ENCODE results near the gene DDC. TPM values are rescaled to one million over a fixed set of nuclear protein-coding genes. Genes with fewer than 3 reads are reported as not detected.

DDC gene
- total RNA-seq, 4 donors from 2014 or later: 16.1 to 71.3 (median 42.5) TPM

DNA sequence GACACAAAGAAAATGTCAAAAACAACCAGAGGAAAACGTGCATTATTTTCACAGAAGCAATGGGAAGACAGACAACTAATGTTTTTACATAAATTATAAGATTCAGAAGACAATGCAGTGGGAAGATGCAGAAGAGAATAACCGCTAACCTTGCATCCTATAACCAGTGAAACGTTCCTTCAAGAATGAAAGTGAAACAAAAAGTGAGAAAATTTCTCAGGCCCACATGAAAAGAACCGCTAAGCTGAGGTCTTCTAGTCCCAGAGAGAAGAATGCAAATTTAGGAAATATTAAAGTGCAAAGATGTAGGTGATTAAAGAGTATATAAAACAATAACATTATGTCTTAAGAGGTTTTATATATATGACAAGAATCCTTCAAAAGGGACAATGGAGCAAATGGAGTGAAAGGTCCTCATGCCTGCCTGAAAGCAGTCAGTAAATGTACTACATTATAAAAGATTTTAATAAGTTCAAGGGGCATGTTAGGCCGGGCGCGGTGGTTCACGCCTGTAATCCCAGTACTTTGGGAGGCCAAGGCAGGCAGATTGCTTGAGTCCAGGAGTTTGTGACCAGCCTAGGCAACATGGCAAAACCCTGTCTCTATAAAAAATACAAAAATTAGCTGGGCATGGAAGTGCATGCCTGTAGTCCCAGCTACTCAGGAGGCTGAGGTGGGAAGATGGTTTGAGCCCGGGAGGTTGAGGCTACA is 43.1 kb upstream of the DDC start:
- Histone ChIP-seq H3K4me1 (no peaks in the 10 kb centered on the region), H3K9me3 (no peaks in the 10 kb centered on the region), H3K27me3 (no peaks in the 10 kb centered on the region), H3K36me3 (peaks cover 0 to 6% (median 0%) of the 10 kb centered on the region in 4 donors), H3K27ac (no peak overlapping the region), H3K4me3 (no peak overlapping the region)
- TF ChIP-seq POLR2AphosphoS5 (IDR thresholded peaks at IDR 0.05): no peak
- TF ChIP-seq, protein P1, sequence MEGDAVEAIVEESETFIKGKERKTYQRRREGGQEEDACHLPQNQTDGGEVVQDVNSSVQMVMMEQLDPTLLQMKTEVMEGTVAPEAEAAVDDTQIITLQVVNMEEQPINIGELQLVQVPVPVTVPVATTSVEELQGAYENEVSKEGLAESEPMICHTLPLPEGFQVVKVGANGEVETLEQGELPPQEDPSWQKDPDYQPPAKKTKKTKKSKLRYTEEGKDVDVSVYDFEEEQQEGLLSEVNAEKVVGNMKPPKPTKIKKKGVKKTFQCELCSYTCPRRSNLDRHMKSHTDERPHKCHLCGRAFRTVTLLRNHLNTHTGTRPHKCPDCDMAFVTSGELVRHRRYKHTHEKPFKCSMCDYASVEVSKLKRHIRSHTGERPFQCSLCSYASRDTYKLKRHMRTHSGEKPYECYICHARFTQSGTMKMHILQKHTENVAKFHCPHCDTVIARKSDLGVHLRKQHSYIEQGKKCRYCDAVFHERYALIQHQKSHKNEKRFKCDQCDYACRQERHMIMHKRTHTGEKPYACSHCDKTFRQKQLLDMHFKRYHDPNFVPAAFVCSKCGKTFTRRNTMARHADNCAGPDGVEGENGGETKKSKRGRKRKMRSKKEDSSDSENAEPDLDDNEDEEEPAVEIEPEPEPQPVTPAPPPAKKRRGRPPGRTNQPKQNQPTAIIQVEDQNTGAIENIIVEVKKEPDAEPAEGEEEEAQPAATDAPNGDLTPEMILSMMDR (IDR thresholded peaks at IDR 0.05): no peak
- no peak for TF ChIP-seq EP300 (IDR thresholded peaks at IDR 0.05; ENCODE audit: low read depth)
- no peak for TF ChIP-seq POLR2A (IDR thresholded peaks at IDR 0.05)
- intact Hi-C loops (cut with DNase I; ENCODE audit: low total_unique reads) (no loop called here), in situ Hi-C loops (cut with MboI; ENCODE audit: low pct_ligation_motif_present in 1 of 4, low pct_unique_long_range_greater_than_20kb in 1 of 4, low sequenced_read_pairs in 3 of 4) (loop anchor here in 1 of 4 donors (25.0 kb wide), 1 partner anchor 146 kb away; the partner anchor contains the start of gene FIGNL1)
- DNase-seq: no peak
- WGBS, 2 donors (ENCODE audit: low coverage in 1 of 2): 69 to 78% methylated on average over 7 to 9 of the region's 9 CpGs

DNA sequence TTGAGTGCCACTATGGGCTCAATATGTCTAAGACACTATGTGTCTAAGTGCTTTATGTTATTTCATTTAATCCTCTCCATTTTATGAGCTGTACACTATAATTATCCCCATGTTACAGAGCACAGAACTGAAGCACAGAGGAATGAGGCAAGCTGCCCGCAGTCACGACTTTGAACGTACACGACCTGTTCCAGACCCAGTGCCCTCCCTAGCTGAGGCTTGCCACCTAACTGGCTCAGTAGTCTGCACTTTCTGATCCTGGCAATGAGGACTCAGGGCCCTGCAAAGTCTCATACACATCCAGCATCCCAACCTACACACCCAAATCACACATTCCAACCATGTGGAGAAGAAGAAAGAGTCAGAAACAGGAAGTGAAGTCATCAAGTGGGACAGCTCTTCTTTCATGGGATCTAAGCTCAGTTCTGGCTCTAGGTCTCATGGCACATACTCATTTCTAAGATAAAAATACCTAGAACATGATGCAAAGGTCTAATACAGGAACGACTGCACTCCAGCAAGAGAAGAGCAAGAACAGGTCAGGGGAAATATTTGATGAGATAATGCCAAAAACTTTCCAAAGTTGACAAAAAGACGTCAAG is 42.4 kb upstream of the DDC start:
- TF ChIP-seq EP300 (IDR thresholded peaks at IDR 0.05; ENCODE audit: low read depth) (no peak), POLR2A (IDR thresholded peaks at IDR 0.05) (no peak), POLR2AphosphoS5 (IDR thresholded peaks at IDR 0.05) (no peak)
- TF ChIP-seq, protein P1 (IDR thresholded peaks at IDR 0.05): no peak
- 86 to 87% methylated on average over 6 of the region's 6 CpGs for WGBS, 2 donors (ENCODE audit: low coverage in 1 of 2)
- Histone ChIP-seq H3K4me1 (no peaks in the 10 kb centered on the region), H3K36me3 (peaks cover 0 to 6% (median 0%) of the 10 kb centered on the region in 4 donors), H3K27me3 (no peaks in the 10 kb centered on the region), H3K27ac (no peak overlapping the region), H3K4me3 (no peak overlapping the region), H3K9me3 (no peaks in the 10 kb centered on the region)
- intact Hi-C loops (cut with DNase I; ENCODE audit: low total_unique reads): no loop called here
- no peak for DNase-seq
- in situ Hi-C loops (cut with MboI; ENCODE audit: low pct_ligation_motif_present in 1 of 4, low pct_unique_long_range_greater_than_20kb in 1 of 4, low sequenced_read_pairs in 3 of 4): loop anchor here in 1 of 4 donors (25.0 kb wide), 1 partner anchor 145 kb away; the partner anchor contains the start of gene FIGNL1

DNA sequence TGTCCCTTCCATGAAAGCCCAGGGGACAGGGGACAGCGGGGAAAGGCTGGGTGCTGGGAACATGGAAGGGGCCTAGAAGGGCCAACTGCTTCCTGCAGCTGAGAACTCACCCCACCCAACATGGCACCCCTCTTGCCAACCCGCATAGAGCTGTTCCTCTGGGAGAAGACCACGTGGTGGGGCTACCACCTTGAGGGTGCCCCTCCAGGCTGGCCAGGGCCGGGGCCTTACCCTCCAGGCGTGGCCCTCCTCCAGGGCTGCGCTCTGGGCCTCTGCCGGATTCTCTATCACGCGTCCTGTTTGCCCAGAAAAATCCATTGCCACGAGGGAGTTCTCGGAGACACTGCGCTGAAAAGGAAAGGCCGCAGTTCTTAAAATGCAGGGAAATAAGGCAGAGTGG is 39.9 kb upstream of the DDC start:
- Histone ChIP-seq H3K36me3 (peaks cover 0 to 6% (median 0%) of the 10 kb centered on the region in 4 donors), H3K4me3 (no peak overlapping the region), H3K27ac (no peak overlapping the region), H3K9me3 (no peaks in the 10 kb centered on the region), H3K27me3 (no peaks in the 10 kb centered on the region), H3K4me1 (no peaks in the 10 kb centered on the region)
- intact Hi-C loops (cut with DNase I; ENCODE audit: low total_unique reads) (no loop called here), in situ Hi-C loops (cut with MboI; ENCODE audit: low pct_ligation_motif_present in 1 of 4, low pct_unique_long_range_greater_than_20kb in 1 of 4, low sequenced_read_pairs in 3 of 4) (loop anchor here in 1 of 4 donors (25.0 kb wide), 1 partner anchor 143 kb away; the partner anchor contains the start of gene FIGNL1)
- TF ChIP-seq EP300 (IDR thresholded peaks at IDR 0.05; ENCODE audit: low read depth): no peak
- no peak for TF ChIP-seq POLR2AphosphoS5 (IDR thresholded peaks at IDR 0.05)
- no peak for TF ChIP-seq POLR2A (IDR thresholded peaks at IDR 0.05)
- TF ChIP-seq, protein P1 (IDR thresholded peaks at IDR 0.05): no peak
- WGBS, 2 donors (ENCODE audit: low coverage in 1 of 2): 92% methylated on average over 13 of the region's 13 CpGs; no CpG with 5 or more reads in 1 of the 2 donors
- DNase-seq: no peak

DNA sequence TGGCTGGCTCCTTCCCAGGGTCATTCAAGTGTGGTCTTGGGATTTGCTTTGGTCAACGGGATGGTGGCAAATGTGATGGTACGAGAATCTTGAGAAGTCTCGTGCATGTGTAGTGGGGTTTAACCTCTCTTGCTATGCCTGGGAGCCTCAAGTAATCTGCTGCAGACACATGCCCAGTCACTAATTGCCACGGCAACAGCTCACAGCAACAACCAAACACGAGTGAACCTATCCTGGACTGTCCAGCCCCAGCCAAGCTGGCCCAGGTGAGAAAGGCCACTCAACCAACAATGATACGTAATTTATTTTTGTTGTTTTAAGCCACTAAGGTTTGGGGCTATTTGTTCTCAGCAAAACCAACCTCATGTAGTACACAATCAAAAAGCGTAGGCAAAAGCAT is 38.1 kb upstream of the DDC start:
- DNase-seq: no peak
- TF ChIP-seq POLR2A (IDR thresholded peaks at IDR 0.05) (no peak), EP300 (IDR thresholded peaks at IDR 0.05; ENCODE audit: low read depth) (no peak), POLR2AphosphoS5 (IDR thresholded peaks at IDR 0.05) (no peak)
- TF ChIP-seq, protein P1 (IDR thresholded peaks at IDR 0.05): no peak
- intact Hi-C loops (cut with DNase I; ENCODE audit: low total_unique reads): no loop called here
- H3K4me3 ChIP-seq: no peak overlapping the region
- no peaks in the 10 kb centered on the region for H3K27me3 ChIP-seq
- in situ Hi-C loops (cut with MboI; ENCODE audit: low pct_ligation_motif_present in 1 of 4, low pct_unique_long_range_greater_than_20kb in 1 of 4, low sequenced_read_pairs in 3 of 4): loop anchor here in 1 of 4 donors (25.0 kb wide), 1 partner anchor 141 kb away; the partner anchor contains the start of gene FIGNL1
- no peak overlapping the region for H3K27ac ChIP-seq
- H3K4me1 ChIP-seq: no peaks in the 10 kb centered on the region
- H3K36me3 ChIP-seq: peaks cover 0 to 6% (median 0%) of the 10 kb centered on the region in 4 donors
- WGBS, 2 donors (ENCODE audit: low coverage in 1 of 2): 82 to 91% methylated on average over 4 to 7 of the region's 7 CpGs
- no peaks in the 10 kb centered on the region for H3K9me3 ChIP-seq
